GM21367 (cell line): ENCODE results near the gene OAS2.

Experiments
- ATAC-seq: cut with Tn5 transposase; IDR thresholded peaks from one replicate; pipeline ENCODE4 v1.9.1; 2021; ENCODE audit not compliant: unreplicated experiment

The OAS2 gene

DNA sequence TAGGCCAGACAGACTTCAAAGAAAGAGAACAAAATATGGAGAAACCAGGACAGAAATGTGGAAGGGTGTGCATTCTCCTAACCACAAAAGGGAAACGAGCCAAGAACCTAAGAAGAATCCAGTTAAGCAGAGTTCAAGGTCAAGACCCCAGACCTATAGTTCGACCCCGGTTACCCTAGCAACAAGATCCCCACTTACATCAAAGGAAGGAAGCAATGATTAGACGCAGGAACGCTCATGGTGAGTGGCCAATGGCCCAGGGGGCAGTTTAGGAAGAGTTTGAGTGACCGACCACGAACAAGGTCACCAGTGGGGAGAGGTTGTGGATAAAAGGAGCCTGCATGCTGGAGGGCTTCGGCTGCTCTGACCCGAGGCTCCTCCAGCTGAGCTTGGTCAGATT is 36.2 kb downstream of the OAS2 start:
- ATAC-seq, result no peak

DNA sequence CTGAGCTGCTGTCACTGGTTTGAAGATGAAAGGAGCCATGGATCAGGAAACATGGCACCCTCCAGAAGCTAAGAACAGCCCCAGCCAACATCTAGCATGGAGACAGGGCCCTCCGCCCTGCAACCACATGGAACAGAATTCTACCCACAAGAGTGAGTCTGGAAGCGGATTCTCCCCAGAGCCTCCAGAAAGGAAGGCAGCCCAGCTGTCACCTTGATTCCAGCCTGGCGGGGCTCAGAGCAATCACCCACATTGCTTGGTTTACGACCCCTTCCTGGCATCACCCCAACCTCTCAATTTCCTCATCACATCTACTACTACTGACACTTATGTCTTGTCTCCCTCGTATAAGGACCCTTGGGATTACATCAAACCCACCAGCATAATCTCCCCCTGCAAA is 38.5 kb downstream of the OAS2 start:
- no peak for ATAC-seq

DNA sequence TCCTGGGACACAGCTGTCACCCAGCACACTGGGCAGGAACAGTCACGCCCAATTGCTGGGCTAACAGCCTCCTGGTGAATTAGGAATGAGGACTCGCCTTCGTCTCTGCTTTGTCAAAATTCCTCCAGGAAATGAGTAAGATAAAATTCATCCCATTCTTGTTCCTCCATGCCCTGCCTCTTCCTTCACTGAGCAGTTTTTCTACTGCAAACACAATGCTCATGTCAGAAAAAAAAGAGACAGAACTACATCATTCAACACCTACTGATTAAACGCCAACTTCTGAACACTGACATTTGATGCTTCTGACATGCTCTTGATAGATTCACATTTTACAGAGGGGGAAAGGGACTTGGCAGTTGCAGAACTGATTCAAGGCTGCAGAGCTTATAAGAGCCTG is 40.7 kb downstream of the OAS2 start:
- no peak for ATAC-seq

DNA sequence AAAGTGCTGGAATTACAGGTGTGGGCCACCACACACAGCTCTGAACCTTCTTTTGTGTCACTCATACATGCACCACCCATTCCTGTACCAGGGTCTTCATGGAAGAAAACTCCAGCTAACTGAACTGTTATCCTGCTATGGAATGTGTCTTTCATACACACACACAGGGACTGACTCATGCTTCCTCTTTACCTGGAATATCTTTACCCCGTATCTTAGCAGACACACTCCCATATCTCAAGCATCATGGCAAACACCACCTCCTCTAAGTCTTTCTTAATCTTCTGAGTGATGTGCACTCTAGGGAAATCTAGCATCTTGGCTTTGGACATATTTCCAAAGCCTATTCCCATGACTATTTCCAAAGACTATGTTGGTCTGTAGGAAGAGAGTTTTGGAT is 43.2 kb downstream of the OAS2 start:
- no peak for ATAC-seq

DNA sequence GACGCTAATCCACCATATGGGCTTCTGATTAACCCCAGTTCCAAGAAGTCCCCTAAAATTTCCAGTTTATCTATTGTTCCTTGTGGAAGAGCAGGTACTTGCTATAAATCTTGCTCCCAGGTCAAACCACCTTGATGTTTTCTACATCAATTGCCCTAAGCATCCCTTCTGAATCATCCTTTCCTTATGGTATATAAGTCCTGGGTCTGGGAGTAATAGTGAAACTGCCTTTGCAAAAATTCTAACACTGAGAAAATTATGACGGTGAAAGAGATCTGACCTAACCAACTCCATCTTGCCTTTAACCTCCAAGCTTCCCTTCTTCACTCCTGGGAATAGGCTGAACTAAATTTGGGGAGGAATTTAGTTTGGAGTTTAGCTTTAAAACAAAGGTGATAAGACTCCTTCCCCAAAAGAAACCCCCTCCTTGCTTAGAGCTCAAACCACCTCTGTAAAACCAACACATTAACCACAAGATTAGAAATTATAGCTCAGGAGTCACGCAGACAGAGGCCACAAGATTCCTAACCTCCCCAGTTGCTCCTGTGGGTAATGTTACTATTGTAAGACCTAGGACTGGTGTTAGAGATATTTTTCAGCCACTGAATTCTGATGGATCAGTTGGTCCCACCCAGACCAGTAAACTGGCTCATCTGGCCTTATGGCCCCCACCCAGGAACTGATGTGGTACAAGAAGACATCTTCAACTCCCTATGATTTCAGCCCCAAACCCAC is 44.4 kb downstream of the OAS2 start:
- no peak for ATAC-seq

DNA sequence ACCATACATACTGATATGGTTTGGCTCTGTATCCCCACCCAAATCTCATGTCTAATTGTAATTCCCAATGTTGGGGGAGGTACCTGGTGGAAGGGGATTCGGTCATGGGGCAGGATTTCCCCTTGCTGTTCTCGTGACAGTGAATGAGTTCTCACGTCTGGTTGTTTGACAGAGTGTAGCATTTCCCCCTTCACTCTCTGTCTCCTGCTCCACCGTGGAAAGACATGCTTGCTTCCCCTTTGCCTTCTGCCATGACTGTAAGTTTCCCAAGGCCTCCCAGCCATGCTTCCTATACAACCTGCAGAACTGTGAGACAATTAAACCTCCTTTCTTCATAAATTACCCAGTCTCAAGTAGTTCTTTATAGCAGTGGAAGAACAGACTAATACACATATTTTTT is 49.4 kb downstream of the OAS2 start:
- ATAC-seq, result no peak

DNA sequence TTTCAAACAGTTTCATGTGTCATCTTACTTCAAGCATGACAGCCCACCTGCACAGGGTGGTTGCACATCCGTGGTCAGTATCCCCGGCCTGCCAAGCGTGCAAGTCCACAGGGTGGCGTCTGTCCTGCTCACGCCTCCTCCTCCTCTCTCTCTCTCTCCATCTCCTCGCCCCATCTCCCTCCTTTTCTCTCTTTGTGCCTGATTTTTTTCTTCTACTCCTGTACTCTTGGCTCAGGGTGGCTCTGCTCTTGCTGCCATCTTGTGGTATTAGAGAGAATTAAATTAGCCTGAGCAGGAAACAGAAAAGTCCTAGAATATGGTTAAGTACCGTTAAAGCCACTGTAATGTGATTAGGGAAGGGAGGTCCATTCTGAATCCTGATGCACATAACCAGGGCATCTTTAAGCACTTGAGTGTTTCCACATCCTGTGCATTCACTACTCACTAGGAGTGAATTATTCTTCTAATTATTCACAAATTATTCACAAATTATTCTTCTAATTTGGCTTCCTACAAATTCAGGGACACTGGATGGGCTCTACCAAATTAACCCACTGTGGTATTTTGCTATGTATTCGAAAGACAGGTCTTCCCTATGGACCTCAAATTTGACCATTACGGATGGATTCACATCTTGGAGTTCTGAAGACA is 52.7 kb downstream of the OAS2 start:
- no peak for ATAC-seq

DNA sequence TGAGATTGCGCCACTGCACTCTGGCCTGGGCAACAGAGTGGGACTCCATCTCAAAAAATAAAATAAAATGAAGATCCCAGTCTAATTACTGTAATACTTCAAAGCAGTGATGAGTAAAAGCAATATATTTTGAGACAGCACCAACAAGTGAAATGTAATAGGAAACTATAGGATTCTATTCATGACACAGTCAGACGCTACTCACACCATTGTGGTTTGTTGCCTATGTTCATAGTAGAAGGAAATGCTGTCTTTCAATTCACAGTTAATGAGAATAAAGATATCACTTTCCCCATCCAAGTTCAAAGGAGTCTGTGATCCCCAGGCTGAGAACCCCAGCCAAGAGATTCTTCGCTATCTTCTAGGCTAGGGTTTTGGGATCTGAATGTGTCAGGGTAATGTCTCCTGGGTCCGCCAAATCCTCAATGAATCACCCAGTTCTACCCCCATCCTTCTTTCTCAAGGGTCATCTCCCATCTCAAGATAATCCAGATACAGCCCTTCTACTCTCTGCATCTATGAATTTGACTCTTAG is 61.7 kb downstream of the OAS2 start:
- no peak for ATAC-seq

DNA sequence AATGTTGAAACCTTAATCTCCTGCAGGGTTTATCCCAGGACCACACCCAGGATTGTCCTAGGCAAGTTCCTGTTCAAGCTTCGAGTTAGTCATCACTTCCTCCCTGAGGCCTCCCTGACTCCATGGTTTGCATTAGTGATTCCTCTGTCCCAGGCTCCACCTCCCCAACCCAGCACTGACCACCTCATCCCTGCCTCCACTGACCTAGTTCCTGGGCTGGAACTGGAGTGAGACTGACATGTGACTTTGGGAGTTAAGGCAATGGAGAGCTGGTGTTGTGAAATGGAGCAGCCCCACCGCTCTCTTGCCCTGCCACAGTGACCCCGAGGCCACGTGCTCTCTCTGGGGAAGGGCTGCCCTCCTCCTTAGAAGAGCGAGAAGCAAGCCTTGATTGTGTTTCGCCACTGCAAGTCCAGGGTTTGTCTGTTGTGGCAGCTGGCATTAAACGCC is 62.4 kb downstream of the OAS2 start:
- ATAC-seq, result no peak

DNA sequence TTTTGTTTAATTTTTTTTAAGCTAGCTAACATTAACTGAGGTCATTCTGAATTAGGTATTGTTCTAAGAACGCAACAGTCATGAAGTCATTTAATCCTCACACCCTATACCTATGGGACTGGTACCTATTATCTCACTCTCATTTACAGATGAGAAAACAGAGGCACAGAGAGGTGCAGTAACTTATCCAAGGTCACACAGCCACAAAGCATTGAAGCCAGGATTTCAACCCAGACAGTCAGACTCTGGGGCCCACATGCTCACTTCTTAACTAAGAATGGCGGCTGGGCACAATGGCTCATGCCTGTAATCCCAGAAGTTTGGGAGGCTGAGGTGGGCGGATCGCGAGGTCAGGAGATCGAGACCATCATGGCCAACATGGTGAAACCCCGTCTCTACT is 63.2 kb downstream of the OAS2 start:
- ATAC-seq, result no peak

DNA sequence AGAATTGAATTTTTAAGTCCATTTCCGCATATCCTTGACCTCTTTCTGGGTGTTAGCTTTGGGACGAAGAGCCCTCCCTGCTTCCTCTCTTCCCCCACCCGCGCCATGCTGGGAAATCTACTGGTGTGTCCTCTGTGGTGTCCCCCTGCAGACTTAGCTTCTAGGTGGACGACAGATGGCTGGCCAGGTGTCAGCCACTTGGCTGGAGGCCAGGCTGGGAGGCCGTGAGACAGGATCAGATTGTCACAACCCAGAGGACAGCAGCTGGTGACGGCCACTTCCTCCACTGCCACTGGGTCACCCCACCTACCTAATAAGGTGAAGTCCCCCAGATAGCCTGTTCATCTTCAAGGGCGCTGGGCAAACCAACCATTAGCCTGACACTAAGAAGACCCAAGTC is 64.9 kb downstream of the OAS2 start:
- ATAC-seq, result no peak

DNA sequence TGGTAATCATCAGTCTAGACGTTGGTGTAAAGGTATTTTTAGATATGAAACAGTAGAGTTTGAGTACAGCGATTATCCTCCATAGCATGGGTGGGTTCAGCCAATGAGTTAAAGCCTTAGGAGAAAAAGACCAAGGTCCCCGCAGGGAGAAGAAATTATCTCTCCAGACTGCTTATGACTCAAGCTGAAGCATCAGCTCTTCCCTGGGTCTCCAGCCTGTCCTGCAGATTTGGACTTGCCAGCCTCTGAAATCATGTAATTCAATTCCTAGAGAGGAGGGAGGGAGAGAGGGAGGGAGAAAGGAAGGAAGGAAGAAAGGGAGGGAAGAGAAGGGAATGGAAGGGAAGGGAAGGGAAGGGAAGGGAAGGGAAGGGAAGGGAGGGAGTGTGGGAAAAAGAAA is 66.2 kb downstream of the OAS2 start:
- no peak for ATAC-seq

DNA sequence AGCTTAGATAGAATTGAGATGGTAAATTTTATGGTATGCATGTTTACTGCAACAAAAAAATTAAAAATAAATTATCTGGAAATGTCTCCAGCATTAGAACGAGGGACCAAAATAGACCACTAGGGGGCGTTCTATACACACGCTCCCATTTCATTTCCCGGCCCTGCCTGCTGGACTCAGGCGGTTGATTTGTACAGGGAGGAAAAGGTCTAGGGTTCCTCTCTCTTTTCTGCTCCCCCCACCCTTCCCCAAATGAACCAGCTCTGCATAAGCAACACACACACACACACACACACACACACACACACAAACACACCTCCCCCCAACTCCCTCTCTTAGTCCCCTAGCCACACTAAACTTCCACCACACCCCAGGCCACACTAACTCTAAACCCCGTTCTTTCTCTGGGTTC is 70.4 kb downstream of the OAS2 start:
- ATAC-seq, result no peak

DNA sequence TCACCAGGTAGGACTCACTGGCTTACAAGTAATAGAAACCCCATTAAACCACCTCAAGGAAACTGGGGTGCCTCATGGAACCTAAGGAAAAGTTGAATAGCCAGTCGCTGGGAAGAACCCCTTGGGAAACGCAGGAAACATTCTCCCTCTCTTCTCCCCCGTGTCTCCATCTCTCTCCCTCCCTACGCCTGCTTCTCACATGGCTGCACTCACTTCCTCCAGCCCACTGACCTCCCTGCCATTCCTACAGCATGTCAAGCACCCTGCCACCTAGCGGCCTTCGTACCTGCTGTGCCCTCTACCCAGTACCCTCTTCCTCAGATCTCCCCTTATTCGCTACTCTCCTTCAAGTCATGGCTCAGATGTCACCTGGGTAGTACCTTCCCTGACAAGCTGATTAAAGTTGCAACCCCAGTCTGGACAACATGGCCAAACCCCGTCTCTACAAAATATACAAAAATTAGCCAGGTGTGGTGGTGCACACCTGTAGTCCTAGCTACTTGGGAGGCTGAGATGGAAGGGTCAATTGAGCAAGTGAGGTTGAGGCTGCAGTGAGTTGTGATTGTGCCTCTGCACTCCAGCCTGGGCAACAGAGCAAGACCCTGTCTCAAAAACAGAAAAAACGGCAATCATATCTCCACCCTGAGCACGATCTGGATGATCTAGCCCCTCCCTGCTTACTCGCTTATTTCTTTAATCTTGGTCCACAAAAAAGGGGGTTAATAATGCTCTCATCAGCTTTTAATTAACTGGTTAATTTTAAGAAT is 71.8 kb downstream of the OAS2 start:
- ATAC-seq, result no peak

DNA sequence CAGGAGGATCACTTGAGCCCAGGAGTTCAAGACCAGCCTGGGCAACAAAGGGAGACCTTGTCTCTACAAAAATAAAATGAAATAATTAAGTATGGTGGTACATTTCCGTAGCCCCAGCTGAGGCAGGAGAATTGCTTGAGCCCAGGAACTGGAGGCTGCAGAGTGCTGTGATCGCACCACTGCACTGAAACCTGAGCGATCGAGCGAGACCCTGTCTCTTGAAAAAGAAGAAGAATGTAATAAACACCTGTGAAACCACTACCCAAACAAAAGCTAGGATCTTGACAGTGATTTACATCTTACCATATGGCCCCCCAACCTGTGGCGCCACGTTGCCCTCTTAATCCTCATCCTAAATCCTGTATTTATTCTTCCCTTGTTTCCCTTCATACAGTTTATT is 72.5 kb downstream of the OAS2 start:
- ATAC-seq, result no peak

DNA sequence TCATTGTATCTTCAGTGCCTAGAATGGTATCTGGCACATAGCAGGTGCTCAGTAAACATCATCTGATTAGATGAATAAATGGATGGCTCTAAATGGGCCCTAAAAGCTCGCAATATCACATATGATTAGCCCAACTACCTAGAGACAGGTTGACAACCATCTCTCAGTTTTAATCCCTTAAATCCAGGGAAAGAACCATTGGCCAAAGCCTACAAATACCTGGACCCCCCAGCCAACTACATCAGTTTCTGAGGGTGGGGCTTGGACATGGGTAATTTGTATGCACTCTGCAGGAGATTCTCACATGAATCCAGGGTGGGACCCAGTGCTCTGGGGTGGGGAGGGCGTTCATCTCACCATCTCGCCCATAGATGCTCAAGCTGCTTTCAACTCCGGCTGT is 73.4 kb downstream of the OAS2 start:
- no peak for ATAC-seq

DNA sequence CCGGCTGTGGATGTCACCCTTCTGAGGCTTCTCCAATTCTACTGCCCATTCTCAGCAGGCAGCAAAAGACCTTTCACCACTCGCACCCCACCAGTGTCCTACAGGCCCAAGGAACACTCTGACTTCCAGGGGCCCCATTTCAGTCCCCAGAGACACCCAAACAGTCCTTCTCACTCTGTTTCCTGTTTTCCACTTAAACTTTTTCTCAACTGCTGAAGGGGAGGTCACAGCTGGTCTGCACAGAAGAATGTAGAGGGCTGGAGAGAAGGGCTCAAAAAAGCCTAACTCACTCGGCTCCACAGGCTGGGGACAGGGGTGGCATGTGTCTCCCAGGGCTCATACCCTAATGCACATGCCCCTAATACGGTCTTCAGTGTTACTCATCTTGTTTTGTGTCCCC is 74.0 kb downstream of the OAS2 start:
- no peak for ATAC-seq

DNA sequence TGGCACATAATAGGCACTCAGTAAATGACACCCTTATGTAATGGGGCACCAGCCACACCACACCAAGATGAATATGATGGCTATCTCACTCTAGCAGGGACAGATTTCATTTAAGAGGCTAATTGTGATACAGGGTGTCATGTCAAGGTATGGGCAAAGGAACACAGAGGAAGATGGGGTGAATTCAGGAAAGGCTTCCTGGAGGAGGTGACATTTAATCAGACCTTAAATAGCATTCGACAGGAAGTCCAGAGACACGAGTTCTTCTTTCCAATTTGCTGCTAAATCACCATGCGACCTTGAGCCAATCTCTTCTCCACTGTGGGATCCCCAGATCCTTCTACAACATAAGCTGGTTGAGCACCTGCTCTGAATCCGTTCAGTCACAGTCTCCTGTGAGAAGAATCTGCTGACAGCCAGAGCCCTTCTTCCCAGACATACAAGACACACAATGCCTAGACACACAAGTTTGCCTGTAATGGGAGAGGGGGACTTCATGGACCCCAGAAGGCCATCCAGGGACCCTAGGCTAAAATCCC is 76.7 kb downstream of the OAS2 start:
- ATAC-seq, result no peak

DNA sequence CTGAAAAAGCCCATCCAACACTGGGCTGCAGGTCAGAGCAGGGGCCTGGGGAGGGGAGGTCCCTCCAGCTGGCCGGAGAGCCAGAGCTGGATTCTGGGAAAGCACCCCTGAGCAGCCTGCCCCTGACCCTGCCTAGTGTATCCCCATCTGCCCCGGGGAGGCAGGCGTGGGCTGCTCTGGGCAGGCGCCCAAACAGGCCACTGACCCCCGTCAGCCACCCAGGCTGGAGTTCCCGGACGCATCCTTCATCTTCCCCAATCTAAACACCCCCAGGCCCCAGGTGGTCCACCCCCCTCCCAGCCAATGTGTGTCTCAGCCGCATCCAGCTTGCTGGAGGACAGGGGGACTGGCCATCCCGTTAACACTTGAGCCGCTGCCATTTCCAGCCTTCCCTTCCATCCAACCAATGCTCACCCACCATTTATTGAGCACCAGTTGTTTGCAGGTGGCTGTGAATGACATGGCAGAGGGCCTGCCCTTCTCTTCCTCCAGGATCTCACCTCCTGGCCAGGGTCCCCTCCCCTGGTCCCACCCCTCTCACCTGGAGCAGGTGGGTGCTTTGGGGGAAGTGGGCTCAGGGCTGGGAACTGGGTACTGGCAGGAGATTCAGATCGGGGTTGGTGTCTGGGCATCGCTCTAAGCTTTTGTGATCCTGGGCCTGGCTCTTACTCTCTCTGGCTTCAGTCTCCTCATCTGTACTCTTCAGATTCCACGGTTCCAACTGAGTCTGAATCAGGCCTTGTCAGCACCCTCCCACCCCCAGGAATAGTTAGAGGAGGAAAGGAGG is 77.5 kb downstream of the OAS2 start:
- no peak for ATAC-seq

DNA sequence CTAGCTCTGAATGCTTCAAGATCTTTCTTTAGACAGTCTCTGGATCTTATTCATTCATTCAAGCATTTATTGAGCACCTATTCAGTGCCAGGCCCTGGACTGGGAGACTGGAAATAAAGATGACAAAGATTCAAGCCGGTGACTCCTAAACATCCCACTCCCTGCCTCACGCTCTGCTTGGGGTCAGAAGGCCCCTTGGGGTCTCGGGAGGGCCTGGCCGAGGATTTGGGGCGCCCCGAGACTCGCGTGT is 78.0 kb downstream of the OAS2 start:
- no peak for ATAC-seq
